Osteoblast (primary cell): ENCODE data around the gene FLNC. TPM values are rescaled to one million over a fixed set of nuclear protein-coding genes. Genes with fewer than 3 reads are reported as not detected.

Experiments
- DNase-seq: peaks from one replicate; pipeline ENCODE4 v3.0.0; 2011; ENCODE audit warnings: low spot score, mixed read lengths; ENCODE audit not compliant: insufficient read length; ENCODE audit errors: missing footprints
- H2AFZ ChIP-seq: 2 replicates; pipeline ENCODE4 v1.6.0; 2011; ENCODE audit warnings: mild to moderate bottlenecking, low read length
- H3K27ac ChIP-seq: 2 replicates; pipeline ENCODE4 v1.5.1; 2011; ENCODE audit warnings: mild to moderate bottlenecking, low read depth, low read length, moderate library complexity
- H3K27me3 ChIP-seq: 2 replicates; pipeline ENCODE4 v1.6.0; 2012; ENCODE audit warnings: mild to moderate bottlenecking, control low read depth, inconsistent platforms, low read length, moderate library complexity; ENCODE audit not compliant: insufficient read depth
- H3K36me3 ChIP-seq: 2 replicates; pipeline ENCODE4 v1.5.1; 2011; ENCODE audit warnings: mild to moderate bottlenecking, low read length, control low read depth, moderate library complexity; ENCODE audit not compliant: insufficient read depth
- H3K4me1 ChIP-seq: 2 replicates; pipeline ENCODE4 v1.5.1; 2011; ENCODE audit warnings: mild to moderate bottlenecking, low read length, control low read depth, moderate library complexity; ENCODE audit not compliant: insufficient read depth
- H3K4me2 ChIP-seq: 2 replicates; pipeline ENCODE4 v1.6.0; 2011; ENCODE audit warnings: mild to moderate bottlenecking, low read length; ENCODE audit not compliant: insufficient read depth
- H3K4me3 ChIP-seq: fragments of 200-600 bp; sonication (generic); 3 replicates; pipeline ENCODE4 v1.5.1; 2012; ENCODE audit warnings: mild to moderate bottlenecking, low read length, inconsistent platforms; ENCODE audit not compliant: insufficient read depth
- H3K79me2 ChIP-seq: 2 replicates; pipeline ENCODE4 v1.6.0; 2012; ENCODE audit warnings: mild to moderate bottlenecking, low read length, control low read depth, inconsistent platforms; ENCODE audit not compliant: insufficient read depth
- H3K9me3 ChIP-seq: 2 replicates; pipeline ENCODE4 v1.5.1; 2011; ENCODE audit warnings: low read depth, low read length, control low read depth
- H4K20me1 ChIP-seq: 2 replicates; pipeline ENCODE4 v1.6.0; 2012; ENCODE audit warnings: mild to moderate bottlenecking, low read length, control low read depth; ENCODE audit not compliant: insufficient read depth
- total RNA-seq: library from RNA; depleted of rRNA; stranded (reverse); fragments of >200 nt; gene quantifications from 2 replicates; pipeline ENCODE4 v1.2.3, GENCODE V29; 2012
- TF ChIP-seq, protein P1 (sequence below): IDR thresholded peaks from 2 replicates; pipeline ENCODE4 v1.5.1; 2011; ENCODE audit warnings: mild to moderate bottlenecking, low read depth, low read length, moderate library complexity; ENCODE audit errors: extremely low read depth

FLNC gene
- total RNA-seq, 1 donor = 130 TPM

- Histone ChIP-seq H3K9me3 (no peaks in the 10 kb centered on the region), H3K4me1 (peaks cover 4% of the 10 kb centered on the region), H3K4me2 (no peak overlapping the region), H3K27me3 (no peaks in the 10 kb centered on the region), H4K20me1 (no peaks in the 10 kb centered on the region), H3K4me3 (no peak overlapping the region), H3K36me3 (no peaks in the 10 kb centered on the region), H3K27ac (no peak overlapping the region), H3K79me2 (no peaks in the 10 kb centered on the region), H2AFZ (no peak overlapping the region)
- TF ChIP-seq, protein P1, sequence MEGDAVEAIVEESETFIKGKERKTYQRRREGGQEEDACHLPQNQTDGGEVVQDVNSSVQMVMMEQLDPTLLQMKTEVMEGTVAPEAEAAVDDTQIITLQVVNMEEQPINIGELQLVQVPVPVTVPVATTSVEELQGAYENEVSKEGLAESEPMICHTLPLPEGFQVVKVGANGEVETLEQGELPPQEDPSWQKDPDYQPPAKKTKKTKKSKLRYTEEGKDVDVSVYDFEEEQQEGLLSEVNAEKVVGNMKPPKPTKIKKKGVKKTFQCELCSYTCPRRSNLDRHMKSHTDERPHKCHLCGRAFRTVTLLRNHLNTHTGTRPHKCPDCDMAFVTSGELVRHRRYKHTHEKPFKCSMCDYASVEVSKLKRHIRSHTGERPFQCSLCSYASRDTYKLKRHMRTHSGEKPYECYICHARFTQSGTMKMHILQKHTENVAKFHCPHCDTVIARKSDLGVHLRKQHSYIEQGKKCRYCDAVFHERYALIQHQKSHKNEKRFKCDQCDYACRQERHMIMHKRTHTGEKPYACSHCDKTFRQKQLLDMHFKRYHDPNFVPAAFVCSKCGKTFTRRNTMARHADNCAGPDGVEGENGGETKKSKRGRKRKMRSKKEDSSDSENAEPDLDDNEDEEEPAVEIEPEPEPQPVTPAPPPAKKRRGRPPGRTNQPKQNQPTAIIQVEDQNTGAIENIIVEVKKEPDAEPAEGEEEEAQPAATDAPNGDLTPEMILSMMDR = no peak
- no peak for DNase-seq
These were observed 30.8 kb upstream of the FLNC start for GRCh38 chr7:128799451-128799850.

- Histone ChIP-seq H3K4me1 (peaks cover 4% of the 10 kb centered on the region), H3K36me3 (no peaks in the 10 kb centered on the region), H3K27me3 (no peaks in the 10 kb centered on the region), H3K27ac (no peak overlapping the region), H3K4me2 (no peak overlapping the region), H3K9me3 (no peaks in the 10 kb centered on the region), H3K4me3 (no peak overlapping the region), H2AFZ (no peak overlapping the region), H4K20me1 (no peaks in the 10 kb centered on the region), H3K79me2 (no peaks in the 10 kb centered on the region)
- TF ChIP-seq, protein P1 = no peak
- DNase-seq = no peak
These were observed 29.6 kb upstream of the FLNC start for GRCh38 chr7:128800567-128800966.

DNA sequence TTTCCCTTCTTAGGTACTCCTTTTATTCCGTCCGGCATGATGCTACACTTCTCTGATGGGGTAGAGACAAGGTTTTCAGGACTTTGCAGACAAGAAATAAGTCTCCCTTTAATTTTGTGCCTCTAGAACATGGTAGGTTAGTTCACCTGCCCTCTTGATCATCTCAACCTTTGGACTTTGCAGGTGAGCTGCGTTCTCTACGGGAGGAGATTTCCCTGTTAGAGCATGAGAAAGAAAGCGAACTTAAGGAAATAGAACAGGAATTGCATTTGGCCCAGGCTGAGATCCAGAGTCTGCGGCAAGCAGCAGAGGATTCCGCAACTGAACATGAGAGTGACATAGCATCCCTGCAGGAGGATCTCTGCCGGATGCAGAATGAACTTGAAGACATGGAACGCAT, 29.2 kb upstream of the FLNC start:
- Histone ChIP-seq H3K27me3 (no peaks in the 10 kb centered on the region), H3K4me2 (no peak overlapping the region), H3K4me1 (peaks cover 4% of the 10 kb centered on the region), H3K36me3 (no peaks in the 10 kb centered on the region), H4K20me1 (no peaks in the 10 kb centered on the region), H2AFZ (no peak overlapping the region), H3K27ac (no peak overlapping the region), H3K79me2 (no peaks in the 10 kb centered on the region), H3K4me3 (no peak overlapping the region), H3K9me3 (no peaks in the 10 kb centered on the region)
- DNase-seq = no peak
- TF ChIP-seq, protein P1 = no peak

GRCh38 chr7:128801667-128802418, 28.4 kb upstream of the FLNC start:
- H3K27me3 ChIP-seq = no peaks in the 10 kb centered on the region
- TF ChIP-seq, protein P1 = no peak
- no peaks in the 10 kb centered on the region for H4K20me1 ChIP-seq
- H3K9me3 ChIP-seq = no peaks in the 10 kb centered on the region
- no peaks in the 10 kb centered on the region for H3K36me3 ChIP-seq
- no peaks in the 10 kb centered on the region for H3K4me1 ChIP-seq
- no peak for DNase-seq
- no peak overlapping the region for H3K4me2 ChIP-seq
- H2AFZ ChIP-seq = no peak overlapping the region
- H3K79me2 ChIP-seq = no peaks in the 10 kb centered on the region
- H3K4me3 ChIP-seq = no peak overlapping the region
- H3K27ac ChIP-seq = no peak overlapping the region
